K562 (cell line): ENCODE data around the gene ARL8A. TPM values are rescaled to one million over a fixed set of nuclear protein-coding genes. Genes with fewer than 3 reads are reported as not detected.

Experiments used
- ATAC-seq: fragments of 200-7000 bp; cut with Tn5 transposase; 3 replicates; pipeline ENCODE4 v1.9.1; 2020; ENCODE audit warnings: moderate library complexity
- BruUV-seq: library from RNA; stranded (reverse); fragments of 400-500 nt; replicated peaks from 2 replicates; lab custom pipeline; 2021; lab: Mats Ljungman, UMichigan
- CTCF ChIA-PET: fragments of 300-600 bp; formaldehyde crosslinking; extraction: SDS; loops from one replicate; lab custom pipeline; 2021; ENCODE audit warnings: low intra/inter-chr PET ratio; lab: Yijun Ruan, JAX
- POLR2A ChIA-PET: fragments of 300-600, 350-650 bp; sonication (Branson Sonifier 250); formaldehyde crosslinking; extraction: SDS; loops from one replicate; lab custom pipeline; 2021; ENCODE audit warnings: antibody characterized with exemption, inconsistent platforms; lab: Yijun Ruan, JAX
- DNase-seq, 4 experiments: peaks; one replicate each; pipeline versions ENCODE4 v3.0.0 to v3.0.0-alpha.2; 2011 to 2018; ENCODE audit warnings: low spot score in 3 of 4, mixed read lengths in 3 of 4; ENCODE audit errors: extremely low read depth in 1 of 4
- FAIRE-seq: peaks from 2 replicates; lab custom pipeline; 2011; peaks lifted over from hg19 to GRCh38; lab: Jason Lieb, UNC
- H2AFZ ChIP-seq: 2 replicates; pipeline ENCODE4 v1.6.0; 2011; ENCODE audit warnings: low read depth, low read length, control low read depth, inconsistent platforms
- H3K27ac ChIP-seq: fragments of 200-600 bp; 3 replicates; pipeline ENCODE4 v1.8.0; 2011; ENCODE audit warnings: low read depth, mild to moderate bottlenecking, control low read depth, inconsistent platforms, low read length, moderate library complexity, mixed read lengths; ENCODE audit errors: extremely low read depth
- H3K27me3 ChIP-seq, 2 experiments: fragments of 300-600 bp in 1 of 2; 2 replicates in 1 of 2; 3 replicates in 1 of 2; pipeline versions ENCODE4 v1.6.0 to v1.8.0; 2011; ENCODE audit warnings: inconsistent platforms in 2 of 2, low read length in 2 of 2, mild to moderate bottlenecking in 1 of 2, mixed read lengths in 1 of 2, moderate library complexity in 1 of 2; ENCODE audit not compliant: control insufficient read depth in 2 of 2, insufficient read depth in 2 of 2
- H3K36me3 ChIP-seq: fragments of 300-600 bp; 3 replicates; pipeline ENCODE4 v1.8.0; 2011; ENCODE audit warnings: mild to moderate bottlenecking, low read length, inconsistent platforms; ENCODE audit not compliant: control insufficient read depth, insufficient read depth
- H3K4me1 ChIP-seq, 2 experiments: fragments of 200-600 bp in 1 of 2; replicated peaks in 1 of 2; 2 replicates in 1 of 2; 3 replicates in 1 of 2; pipeline versions ENCODE4 v1.5.1 to v1.8.0; 2011; ENCODE audit warnings: inconsistent platforms in 2 of 2, low read length in 2 of 2, mild to moderate bottlenecking in 1 of 2, mixed read lengths in 1 of 2, moderate library complexity in 1 of 2; ENCODE audit not compliant: control insufficient read depth in 2 of 2, insufficient read depth in 2 of 2
- H3K4me2 ChIP-seq: 2 replicates; pipeline ENCODE4 v1.6.1; 2011; ENCODE audit warnings: low read length, control low read depth, inconsistent platforms, mixed read lengths; ENCODE audit not compliant: insufficient read depth
- H3K4me3 ChIP-seq: fragments of 200-600 bp; sonication (generic), shearing (Covaris generic); 2 replicates; pipeline ENCODE4 v1.5.1; 2016; ENCODE audit warnings: control low read depth, inconsistent platforms
- H3K79me2 ChIP-seq: fragments of 200-600 bp; 3 replicates; pipeline ENCODE4 v1.8.0; 2011; ENCODE audit warnings: low read length, inconsistent platforms; ENCODE audit not compliant: control insufficient read depth, insufficient read depth
- H3K9ac ChIP-seq, 2 experiments: 2 replicates each; pipeline versions ENCODE4 v1.6.0 to v1.6.1; 2011; ENCODE audit warnings: low read depth in 2 of 2, low read length in 2 of 2, control low read depth in 1 of 2, inconsistent platforms in 1 of 2, mild to moderate bottlenecking in 1 of 2, mixed read lengths in 1 of 2; ENCODE audit not compliant: insufficient read depth in 1 of 2
- H3K9me1 ChIP-seq: one replicate; pipeline ENCODE4 v1.6.0; 2011; ENCODE audit warnings: inconsistent platforms, mild to moderate bottlenecking, low read length, moderate library complexity; ENCODE audit not compliant: control insufficient read depth, insufficient read depth
- H3K9me3 ChIP-seq: replicated peaks from 2 replicates; pipeline ENCODE4 v1.5.1; 2011; ENCODE audit warnings: low read depth, low read length, inconsistent platforms; ENCODE audit not compliant: control insufficient read depth, insufficient read depth
- H4K20me1 ChIP-seq: replicated peaks from 2 replicates; pipeline ENCODE4 v1.6.1; 2011; ENCODE audit warnings: low read length, inconsistent platforms, mixed read lengths; ENCODE audit not compliant: control insufficient read depth, insufficient read depth
- CC2D1A ChIP-seq: fragments of 450-650 bp; IDR thresholded peaks from 2 replicates; pipeline ENCODE4 v1.6.1; 2017; ENCODE audit warnings: mild to moderate bottlenecking
- CREM ChIP-seq: IDR thresholded peaks from 2 replicates; pipeline ENCODE4 v1.6.1; 2014; ENCODE audit warnings: antibody characterized with exemption, low read depth
- CTBP1 ChIP-seq: fragments of 450-650 bp; IDR thresholded peaks from 2 replicates; pipeline ENCODE4 v1.6.1; 2016; ENCODE audit warnings: borderline replicate concordance
- CTCF ChIP-seq, 3 experiments: IDR thresholded peaks in 2 of 3; conservative IDR thresholded peaks in 1 of 3; 2 replicates each; pipeline ENCODE4 v1.5.1; 2011 to 2012; ENCODE audit warnings: low read length in 3 of 3, mild to moderate bottlenecking in 3 of 3, control low read depth in 2 of 3, improper control_type of control experiment in 1 of 3, inconsistent platforms in 1 of 3, low read depth in 1 of 3, mixed read lengths in 1 of 3, moderate library complexity in 1 of 3; ENCODE audit not compliant: insufficient read depth in 2 of 3
- CTCFL ChIP-seq: IDR thresholded peaks from 2 replicates; pipeline ENCODE4 v1.6.1; 2011; ENCODE audit warnings: borderline replicate concordance, low read depth, mild to moderate bottlenecking, moderate library complexity, low read length; ENCODE audit not compliant: insufficient read depth, poor library complexity, severe bottlenecking
- HOXB6 ChIP-seq: fragments of 250-450 bp; sonication (Bioruptor Pico); IDR thresholded peaks from 2 replicates; pipeline ENCODE4 v1.5.1; 2022; ENCODE audit warnings: mild to moderate bottlenecking, borderline replicate concordance
- NR2F6 ChIP-seq: fragments of 450-650 bp; formaldehyde crosslinking; IDR thresholded peaks from 2 replicates; pipeline ENCODE4 v1.4.0; 2020; ENCODE audit warnings: mild to moderate bottlenecking
- NRF1 ChIP-seq, 2 experiments: fragments of 450-650 bp; IDR thresholded peaks in 1 of 2; conservative IDR thresholded peaks in 1 of 2; 2 replicates each; pipeline ENCODE4 v1.6.1; 2014; ENCODE audit warnings: mild to moderate bottlenecking in 2 of 2
- RB1 ChIP-seq: fragments of 450-650 bp; IDR thresholded peaks from 2 replicates; pipeline ENCODE4 v1.6.1; 2017; ENCODE audit warnings: low read depth, mild to moderate bottlenecking
- RCOR1 ChIP-seq, 2 experiments: IDR thresholded peaks; 2 replicates each; pipeline ENCODE4 v1.6.1; 2012; ENCODE audit warnings: low read depth in 2 of 2, low read length in 2 of 2, borderline replicate concordance in 1 of 2, improper control_type of control experiment in 1 of 2
- TAF7 ChIP-seq: fragments of 450-650 bp; IDR thresholded peaks from 2 replicates; pipeline ENCODE4 v1.6.1; 2016; ENCODE audit warnings: missing genetic modification characterization, missing compliant biosample characterization
- ZFPM2 ChIP-seq: fragments of 250-450 bp; sonication (Bioruptor Pico); IDR thresholded peaks from 2 replicates; pipeline ENCODE4 v1.5.1; 2022; ENCODE audit warnings: mild to moderate bottlenecking
- ZNF41 ChIP-seq: fragments of 250-450 bp; sonication (Bioruptor Pico); conservative IDR thresholded peaks from 2 replicates; pipeline ENCODE4 v1.4.0; 2020; ENCODE audit warnings: mild to moderate bottlenecking
- ZNF778 ChIP-seq: fragments of 450-650 bp; formaldehyde crosslinking; IDR thresholded peaks from 2 replicates; pipeline ENCODE4 v1.4.0; 2020; ENCODE audit warnings: mild to moderate bottlenecking, moderate library complexity
- WGBS: fragments of 100-300 bp; shearing (Covaris generic); methylation state at CpG from one replicate; pipeline ENCODE4 v1.1.6; 2016; ENCODE audit warnings: low coverage, mixed read lengths; ENCODE audit not compliant: insufficient coverage; ENCODE audit errors: missing lambda C conversion rate; 5-methylcytosine and 5-hydroxymethylcytosine counted together
- in situ Hi-C: fragments of 300-500 bp; cut with MboI; formaldehyde crosslinking; loops from 4 replicates; pipeline ENCODE4 v1.15.0; 2018; ENCODE audit warnings: inconsistent platforms, mixed read lengths
- intact Hi-C: fragments of 100-400 bp; cut with micrococcal nuclease; formaldehyde crosslinking; loops from 2 replicates; pipeline ENCODE4 v1.14.2; 2022
- polyA plus RNA-seq, 8 experiments: library from polyadenylated mRNA; depleted of rRNA in 4 of 8; stranded (reverse) in 5 of 8; unstranded in 3 of 8; fragments of >200 nt; fragmentation: Nextera tagmentation in 2 of 8; fragmentation: Illumina TruSeq in 1 of 8; extraction: Ambion mirVana in 2 of 8; extraction: Trizol in 1 of 8; gene quantifications; 2 replicates each; pipeline versions ENCODE4 v1.2.1 to v1.2.3, GENCODE V29; 2011 to 2014; ENCODE audit warnings: inconsistent platforms in 1 of 8, missing spikeins in 1 of 8
- total RNA-seq, 7 experiments: library from RNA; depleted of rRNA in 6 of 7; stranded (reverse); fragments of >200 nt in 6 of 7; fragmentation: Illumina TruSeq in 2 of 7; extraction: Trizol in 2 of 7; gene quantifications; 2 replicates each; pipeline versions ENCODE4 v1.2.1 to v1.2.3, GENCODE V29; 2011 to 2021; ENCODE audit warnings: low replicate concordance in 1 of 7
- TF ChIP-seq, protein P1 (sequence below): sonication (generic); formaldehyde crosslinking; IDR thresholded peaks from 2 replicates; pipeline ENCODE4 v1.8.0; 2022; ENCODE audit warnings: missing genetic modification reagents, mild to moderate bottlenecking, borderline replicate concordance

The ARL8A gene
- total and polyA plus RNA-seq, 9 of the 15 experiments (the other 6 are each of a cell fraction or from before 2014, with no cell fraction given) = 0.17 to 27.3 (median 15.6) TPM

DNA sequence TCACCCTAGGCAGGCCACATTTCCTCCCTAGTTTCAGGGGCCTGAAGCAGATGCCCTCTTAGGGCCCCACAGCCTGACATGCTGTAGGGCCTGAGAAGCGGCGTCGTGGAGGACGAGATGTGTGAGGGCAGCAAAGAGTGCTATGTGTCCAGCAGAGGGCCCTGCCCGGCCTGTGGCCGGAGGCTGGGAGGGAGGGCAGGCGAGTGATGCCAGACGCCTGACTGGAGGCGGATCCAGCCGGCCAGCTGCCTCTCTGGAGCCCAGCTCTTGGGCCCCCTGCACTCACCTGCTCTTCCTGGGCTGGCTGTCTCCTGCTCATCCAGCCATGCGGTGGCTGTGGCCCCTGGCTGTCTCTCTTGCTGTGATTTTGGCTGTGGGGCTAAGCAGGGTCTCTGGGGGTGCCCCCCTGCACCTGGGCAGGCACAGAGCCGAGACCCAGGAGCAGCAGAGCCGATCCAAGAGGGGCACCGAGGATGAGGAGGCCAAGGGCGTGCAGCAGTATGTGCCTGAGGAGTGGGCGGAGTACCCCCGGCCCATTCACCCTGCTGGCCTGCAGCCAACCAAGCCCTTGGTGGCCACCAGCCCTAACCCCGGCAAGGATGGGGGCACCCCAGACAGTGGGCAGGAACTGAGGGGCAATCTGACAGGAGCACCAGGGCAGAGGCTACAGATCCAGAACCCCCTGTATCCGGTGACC is 21.8 kb downstream of the ARL8A start, which contains the start of gene GPR37L1:
TSS of gene GPR37L1 (plus strand) at position 279 of the 697 bp plus-strand sequence. CDS start at position 326, 47 bp downstream.
- intact Hi-C loops (loop anchor here (1.0 kb wide), 1 partner anchor 13 kb away; no protein-coding TSS in a partner anchor), in situ Hi-C loops (loop anchor here (5.0 kb wide), 2 partner anchors 120 to 230 kb away; no protein-coding TSS in a partner anchor)
- Histone ChIP-seq H4K20me1 (peaks cover 13% of the 10 kb centered on the region; the same call in 1 of the 2 replicates), H3K27ac (no peak within 1 kb of the TSS), H3K9me1 (no peaks in the 10 kb centered on the region), H3K9me3 (no peaks in the 10 kb centered on the region), H3K9ac (0 out of 4 replicates have a peak within 1 kb of the TSS, but pooled peaks of 1 of the 2 experiments have one; percentile 30), H3K79me2 (no peaks in the 10 kb centered on the region), H3K4me2 (no peak within 1 kb of the TSS), H3K27me3 (peaks cover 38 to 67% of the 10 kb centered on the region in 2 experiments), H3K36me3 (no peaks in the 10 kb centered on the region), H2AFZ (no peak within 1 kb of the TSS), H3K4me1 (peaks cover 9 to 17% of the 10 kb centered on the region in 2 experiments; a peak in 4 of 5 replicates), H3K4me3 (no peak within 1 kb of the TSS)
- POLR2A ChIA-PET = interaction anchor here (0.5 to 2.5 kb wide), 7 partner anchors 9 to 258 kb away, joined by 3 to 9 read pairs (median 4); no protein-coding TSS in a partner anchor
- peak; percentile 62 to 72 (median 66) for DNase-seq
- CTCF ChIA-PET = interaction anchor here (1.0 to 1.6 kb wide), 3 partner anchors 114 to 227 kb away, joined by 3 to 9 read pairs (median 3); partner anchors contain the start of gene ELF3
- FAIRE-seq = no peak
- ATAC-seq = peak; percentile 80
- 10% methylated on average over 19 of the region's 19 CpGs for WGBS
- BruUV-seq = no TSS peak
- TF ChIP-seq RB1 (0 out of 2 replicates have a peak, but pooled peaks have one; percentile 22), ZNF41 (CRISPR knock-in tag) (no peak), ZNF778 (CRISPR knock-in tag) (no peak), CTBP1 (peak; percentile 57; the same call in 1 of the 2 replicates), RCOR1 (IDR thresholded peaks at IDR 0.05; ENCODE audit: borderline replicate concordance in 1 of 2, low read depth in 2 of 2, low read length in 2 of 2) (peak in 1 of 2 experiments; percentile 41; a peak in 1 of 4 replicates), CTCF (IDR thresholded peaks at IDR 0.05 in 2 of 3, conservative IDR thresholded peaks at IDR 0.05 in 1 of 3; ENCODE audit: insufficient read depth in 2 of 3, low read depth in 1 of 3, low read length in 3 of 3) (peak; percentile 67 to 76 (median 70)), NR2F6 (CRISPR knock-in tag) (no peak), NRF1 (conservative IDR thresholded peaks at IDR 0.05 in 1 of 2, IDR thresholded peaks at IDR 0.05 in 1 of 2) (no peak), CTCFL (peak; percentile 53), CC2D1A (no peak), TAF7 (tag) (no peak), HOXB6 (CRISPR knock-in tag) (no peak), ZFPM2 (CRISPR knock-in tag) (no peak), CREM (peak; percentile 15; the same call in 1 of the 2 replicates)
- TF ChIP-seq, protein P1, sequence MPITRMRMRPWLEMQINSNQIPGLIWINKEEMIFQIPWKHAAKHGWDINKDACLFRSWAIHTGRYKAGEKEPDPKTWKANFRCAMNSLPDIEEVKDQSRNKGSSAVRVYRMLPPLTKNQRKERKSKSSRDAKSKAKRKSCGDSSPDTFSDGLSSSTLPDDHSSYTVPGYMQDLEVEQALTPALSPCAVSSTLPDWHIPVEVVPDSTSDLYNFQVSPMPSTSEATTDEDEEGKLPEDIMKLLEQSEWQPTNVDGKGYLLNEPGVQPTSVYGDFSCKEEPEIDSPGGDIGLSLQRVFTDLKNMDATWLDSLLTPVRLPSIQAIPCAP (CRISPR knock-in tag) = no peak
